Measurements from ENCODE around the gene ADGRG1. TPM values are rescaled to one million over a fixed set of nuclear protein-coding genes. Genes with fewer than 3 reads are reported as not detected.
"Not testable (repeated sequence)": the region's sequence is repeated elsewhere in the genome, so short reads cannot be mapped to it uniquely, and the experiment has no call there.

Gene ADGRG1
- total RNA-seq, 2 experiments from 2014 or later: not detected

DNA sequence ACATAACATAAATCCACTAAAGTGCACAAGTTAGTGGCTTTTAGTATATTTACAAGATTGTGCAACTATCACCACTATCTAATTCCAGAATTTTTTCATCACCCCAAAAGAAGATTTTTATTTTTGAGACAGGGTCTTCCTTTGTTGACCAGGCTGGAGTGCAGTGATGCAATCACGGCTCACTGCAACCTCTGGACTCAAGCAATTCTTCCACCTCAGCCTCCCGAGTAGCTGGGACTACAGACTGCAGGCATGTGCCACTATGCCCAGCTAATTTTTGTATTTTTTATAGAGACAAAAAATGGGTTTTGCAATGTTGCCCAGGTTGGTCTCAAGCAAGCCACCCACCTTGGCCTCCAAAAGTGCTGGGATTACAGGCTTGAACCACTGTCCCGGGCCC, 81.2 kb downstream of the ADGRG1 start:
- TF ChIP-seq EZH2phosphoT487 (IDR thresholded peaks at IDR 0.05; ENCODE audit: borderline replicate concordance, low read depth, low read length) (no peak), CTCF (conservative IDR thresholded peaks at IDR 0.05; ENCODE audit: low read length) (no peak)
- DNase-seq (ENCODE audit: low spot score): no peak
- H3K9me2 ChIP-seq (ENCODE audit: insufficient read depth, low read length): no peaks in the 10 kb centered on the region
- no peaks in the 10 kb centered on the region for H3K79me2 ChIP-seq (ENCODE audit: insufficient read depth, low read depth, low read length)
- H3K4me2 ChIP-seq (ENCODE audit: low read length): no peak overlapping the region
- no peaks in the 10 kb centered on the region for H4K20me1 ChIP-seq (ENCODE audit: insufficient read depth, low read length)
- CTCF ChIA-PET (ENCODE audit: unreplicated experiment): no interaction called here
- no peak overlapping the region for H3K4me3 ChIP-seq (ENCODE audit: low read depth, low read length, poor library complexity, severe bottlenecking)
- BruUV-seq (replicated peaks): no TSS peak
- no peak overlapping the region for H2AFZ ChIP-seq (ENCODE audit: low read length)
- POLR2A ChIA-PET: interaction anchor here (0.7 to 0.8 kb wide), 2 partner anchors 9 to 397 kb away, joined by 3 read pairs; no protein-coding TSS in a partner anchor
- H3K36me3 ChIP-seq (ENCODE audit: insufficient read depth, low read length): no peaks in the 10 kb centered on the region
- H3K4me1 ChIP-seq (ENCODE audit: insufficient read depth, low read length, poor library complexity, severe bottlenecking): no peaks in the 10 kb centered on the region
- intact Hi-C loops (cut with micrococcal nuclease; ENCODE audit: unreplicated experiment): no loop called here
- H3K9me3 ChIP-seq (ENCODE audit: low read length): no peaks in the 10 kb centered on the region
- H3K27ac ChIP-seq (ENCODE audit: low read depth, low read length, poor library complexity, severe bottlenecking): no peak overlapping the region

DNA sequence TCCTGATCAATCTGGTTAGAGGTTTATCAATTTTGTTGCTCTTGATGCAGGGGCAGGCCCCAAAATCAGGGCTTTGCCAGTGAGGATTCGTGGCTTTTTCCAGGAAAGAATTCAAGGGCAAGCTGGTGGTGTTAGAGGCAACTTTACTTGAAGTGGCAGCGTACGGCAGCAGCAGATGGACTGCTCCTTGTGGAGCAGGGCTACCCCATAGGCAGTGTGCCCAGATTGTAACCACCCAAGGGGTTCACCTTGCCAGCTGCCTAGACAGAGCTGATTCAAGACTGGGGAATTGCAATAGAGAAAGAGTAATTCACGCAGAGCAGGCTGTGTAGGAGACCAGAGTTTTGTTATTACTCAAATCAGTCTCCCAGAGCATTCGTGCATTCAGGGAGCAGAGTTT, 82.9 kb downstream of the ADGRG1 start:
- DNase-seq (ENCODE audit: low spot score): no peak
- Histone ChIP-seq H3K4me1 (ENCODE audit: insufficient read depth, low read length, poor library complexity, severe bottlenecking) (no peaks in the 10 kb centered on the region), H3K9me3 (ENCODE audit: low read length) (no peaks in the 10 kb centered on the region), H4K20me1 (ENCODE audit: insufficient read depth, low read length) (no peaks in the 10 kb centered on the region), H3K9me2 (ENCODE audit: insufficient read depth, low read length) (no peaks in the 10 kb centered on the region), H3K4me3 (ENCODE audit: low read depth, low read length, poor library complexity, severe bottlenecking) (no peak overlapping the region), H3K4me2 (ENCODE audit: low read length) (no peak overlapping the region), H3K36me3 (ENCODE audit: insufficient read depth, low read length) (no peaks in the 10 kb centered on the region), H2AFZ (ENCODE audit: low read length) (no peak overlapping the region), H3K27ac (ENCODE audit: low read depth, low read length, poor library complexity, severe bottlenecking) (no peak overlapping the region), H3K79me2 (ENCODE audit: insufficient read depth, low read depth, low read length) (no peaks in the 10 kb centered on the region)
- no TSS peak for BruUV-seq (replicated peaks)
- POLR2A ChIA-PET: no interaction called here
- intact Hi-C loops (cut with micrococcal nuclease; ENCODE audit: unreplicated experiment): no loop called here
- CTCF ChIA-PET (ENCODE audit: unreplicated experiment): no interaction called here
- TF ChIP-seq EZH2phosphoT487 (IDR thresholded peaks at IDR 0.05; ENCODE audit: borderline replicate concordance, low read depth, low read length) (no peak), CTCF (conservative IDR thresholded peaks at IDR 0.05; ENCODE audit: low read length) (no peak)

DNA sequence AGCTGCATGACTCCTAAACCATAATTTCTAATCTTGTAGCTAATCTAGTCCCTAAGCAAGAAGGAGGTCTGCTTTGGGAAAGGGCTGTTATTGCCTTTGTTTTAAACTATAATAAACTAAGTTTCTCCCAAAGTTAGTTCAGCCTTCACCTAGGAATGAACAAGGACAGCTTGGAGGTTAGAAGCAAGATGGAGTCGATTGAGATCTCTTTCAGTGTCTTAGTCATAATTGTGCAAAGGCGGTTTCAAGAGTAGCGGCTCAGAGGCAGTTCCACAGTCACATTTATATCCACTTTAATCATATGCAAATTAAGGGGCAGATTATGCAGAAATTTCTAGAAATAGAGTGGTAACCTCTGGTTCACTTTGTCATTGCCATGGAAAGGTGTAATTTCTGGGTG, 83.6 kb downstream of the ADGRG1 start:
- Histone ChIP-seq H3K4me1 (ENCODE audit: insufficient read depth, low read length, poor library complexity, severe bottlenecking) (no peaks in the 10 kb centered on the region), H3K9me3 (ENCODE audit: low read length) (no peaks in the 10 kb centered on the region), H2AFZ (ENCODE audit: low read length) (no peak overlapping the region), H3K4me3 (ENCODE audit: low read depth, low read length, poor library complexity, severe bottlenecking) (no peak overlapping the region), H3K9me2 (ENCODE audit: insufficient read depth, low read length) (no peaks in the 10 kb centered on the region), H3K4me2 (ENCODE audit: low read length) (no peak overlapping the region), H3K36me3 (ENCODE audit: insufficient read depth, low read length) (no peaks in the 10 kb centered on the region), H4K20me1 (ENCODE audit: insufficient read depth, low read length) (no peaks in the 10 kb centered on the region), H3K27ac (ENCODE audit: low read depth, low read length, poor library complexity, severe bottlenecking) (no peak overlapping the region), H3K79me2 (ENCODE audit: insufficient read depth, low read depth, low read length) (no peaks in the 10 kb centered on the region)
- BruUV-seq (replicated peaks): no TSS peak
- intact Hi-C loops (cut with micrococcal nuclease; ENCODE audit: unreplicated experiment): no loop called here
- TF ChIP-seq CTCF (conservative IDR thresholded peaks at IDR 0.05; ENCODE audit: low read length) (no peak), EZH2phosphoT487 (IDR thresholded peaks at IDR 0.05; ENCODE audit: borderline replicate concordance, low read depth, low read length) (no peak)
- ChIA-PET CTCF (ENCODE audit: unreplicated experiment) (no interaction called here), POLR2A (no interaction called here)
- DNase-seq (ENCODE audit: low spot score): no peak

DNA sequence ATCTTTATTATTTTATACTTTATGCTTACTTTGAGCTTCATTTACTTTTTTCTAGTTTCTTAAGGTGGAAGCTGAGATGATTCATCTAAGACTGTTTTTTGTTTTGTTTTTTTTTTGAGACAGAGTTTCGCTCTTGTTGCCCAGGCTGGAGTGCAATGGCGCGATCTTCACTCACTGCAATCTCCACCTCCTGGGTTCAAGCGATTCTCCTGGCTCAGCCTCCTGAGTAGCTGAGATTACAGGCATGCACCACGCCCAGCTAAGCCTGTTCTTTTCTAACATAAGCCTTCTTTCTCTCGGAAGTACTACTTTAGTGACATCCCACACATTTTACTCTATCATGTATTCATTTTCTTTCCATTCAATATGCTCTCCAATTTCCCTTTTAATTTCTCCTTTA, 84.1 kb downstream of the ADGRG1 start:
- CTCF ChIA-PET (ENCODE audit: unreplicated experiment); POLR2A ChIA-PET; H3K36me3 ChIP-seq (ENCODE audit: insufficient read depth, low read length); H3K9me3 ChIP-seq (ENCODE audit: low read length); H2AFZ ChIP-seq (ENCODE audit: low read length); BruUV-seq (replicated peaks); H3K4me1 ChIP-seq (ENCODE audit: insufficient read depth, low read length, poor library complexity, severe bottlenecking); H4K20me1 ChIP-seq (ENCODE audit: insufficient read depth, low read length); H3K79me2 ChIP-seq (ENCODE audit: insufficient read depth, low read depth, low read length); H3K9me2 ChIP-seq (ENCODE audit: insufficient read depth, low read length); H3K4me3 ChIP-seq (ENCODE audit: low read depth, low read length, poor library complexity, severe bottlenecking); intact Hi-C loops (cut with micrococcal nuclease; ENCODE audit: unreplicated experiment); DNase-seq (ENCODE audit: low spot score); H3K4me2 ChIP-seq (ENCODE audit: low read length); H3K27ac ChIP-seq (ENCODE audit: low read depth, low read length, poor library complexity, severe bottlenecking): not testable (repeated sequence)

Data from OCI-LY7 (cell line).